Kasumi-1 (cell line): ENCODE measurements around the gene DDX17.
"Not testable (repeated sequence)": the region's sequence is repeated elsewhere in the genome, so short reads cannot be mapped to it uniquely, and the experiment has no call there.

Experiments used
- DNase-seq, 2 experiments: peaks; one replicate each; lab custom pipeline; 2025; lab: John Stamatoyannopoulos, UW

Gene DDX17

GRCh38 chr22:38491707-38492348, 14.3 kb downstream of the DDX17 start:
- no peak for DNase-seq

GRCh38 chr22:38490915-38491314, 15.2 kb downstream of the DDX17 start:
- DNase-seq, result no peak

GRCh38 chr22:38490475-38490874, 15.6 kb downstream of the DDX17 start:
- no peak for DNase-seq

GRCh38 chr22:38489561-38490145, 16.5 kb downstream of the DDX17 start:
- DNase-seq, result no peak

GRCh38 chr22:38489142-38489541, 17.0 kb downstream of the DDX17 start:
- DNase-seq, result no peak

GRCh38 chr22:38487946-38488345, 18.2 kb downstream of the DDX17 start:
- no peak for DNase-seq

- DNase-seq, result no peak
Measured at GRCh38 chr22:38485783-38486182, 20.3 kb downstream of the DDX17 start.

- DNase-seq, result no peak
Measured at GRCh38 chr22:38484244-38484643, 21.9 kb downstream of the DDX17 start.

GRCh38 chr22:38482662-38483308, 23.3 kb downstream of the DDX17 start:
- no peak for DNase-seq

- no peak for DNase-seq
Measured at GRCh38 chr22:38481871-38482332, 24.2 kb downstream of the DDX17 start.

GRCh38 chr22:38481162-38481870, 24.8 kb downstream of the DDX17 start:
- no peak for DNase-seq

- no peak for DNase-seq
Measured at GRCh38 chr22:38479096-38479837, 26.8 kb downstream of the DDX17 start.

GRCh38 chr22:38477585-38477984, 28.5 kb downstream of the DDX17 start:
- no peak for DNase-seq

- DNase-seq, result no peak
Measured at GRCh38 chr22:38474003-38474607, 32.0 kb downstream of the DDX17 start.

GRCh38 chr22:38471237-38471636, 34.9 kb downstream of the DDX17 start:
- no peak for DNase-seq

- not testable (repeated sequence) for DNase-seq
Measured at GRCh38 chr22:38470179-38470578, 35.9 kb downstream of the DDX17 start.

GRCh38 chr22:38469306-38469781, 36.8 kb downstream of the DDX17 start:
- DNase-seq, result no peak

GRCh38 chr22:38468443-38469305, 37.4 kb downstream of the DDX17 start:
- DNase-seq, result peak in 1 of 2 experiments; percentile 21

GRCh38 chr22:38467904-38468442, 38.1 kb downstream of the DDX17 start, which contains the start of gene KDELR3:
Gene KDELR3 (plus strand): TSS chr22:38468096. CDS start chr22:38468234, 138 bp downstream.
- DNase-seq, result no peak

GRCh38 chr22:38467438-38467903, 38.6 kb downstream of the DDX17 start:
- no peak for DNase-seq
